ENCODE results near the gene ANKRD42. TPM values are rescaled to one million over a fixed set of nuclear protein-coding genes. Genes with fewer than 3 reads are reported as not detected.

Gene ANKRD42
- total RNA-seq, 4 donors from 2014 or later: 25.8 to 31.3 (median 30.1) TPM

DNA sequence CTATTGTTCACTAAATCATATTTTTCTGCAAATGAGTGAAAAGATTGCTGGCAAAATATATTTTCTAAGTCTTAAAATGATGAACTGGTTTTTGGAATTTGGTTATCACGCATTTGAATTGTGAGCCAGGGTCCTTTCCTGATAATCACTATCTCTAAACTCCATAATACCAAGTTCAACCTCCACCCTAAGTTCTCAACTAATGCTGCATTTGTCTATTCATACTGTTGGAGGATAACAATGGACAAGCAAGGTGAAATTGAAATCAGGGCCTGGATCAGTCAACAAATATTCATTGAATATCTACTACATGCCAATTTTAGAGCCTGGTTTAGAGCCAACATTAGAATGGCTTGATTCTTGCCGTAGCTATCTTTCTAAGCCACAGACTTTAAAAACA lies 41.2 kb upstream of the ANKRD42 start:
- H3K27ac ChIP-seq: no peak overlapping the region
- DNase-seq: no peak
- H3K36me3 ChIP-seq: no peaks in the 10 kb centered on the region
- intact Hi-C loops (cut with DNase I): loop anchor here (10.0 kb wide), 1 partner anchor 77 kb away; the partner anchor contains the start of gene RAB30
- no peaks in the 10 kb centered on the region for H3K9me3 ChIP-seq
- H3K27me3 ChIP-seq: no peaks in the 10 kb centered on the region
- TF ChIP-seq POLR2A (IDR thresholded peaks at IDR 0.05): no peak
- TF ChIP-seq, protein P1, sequence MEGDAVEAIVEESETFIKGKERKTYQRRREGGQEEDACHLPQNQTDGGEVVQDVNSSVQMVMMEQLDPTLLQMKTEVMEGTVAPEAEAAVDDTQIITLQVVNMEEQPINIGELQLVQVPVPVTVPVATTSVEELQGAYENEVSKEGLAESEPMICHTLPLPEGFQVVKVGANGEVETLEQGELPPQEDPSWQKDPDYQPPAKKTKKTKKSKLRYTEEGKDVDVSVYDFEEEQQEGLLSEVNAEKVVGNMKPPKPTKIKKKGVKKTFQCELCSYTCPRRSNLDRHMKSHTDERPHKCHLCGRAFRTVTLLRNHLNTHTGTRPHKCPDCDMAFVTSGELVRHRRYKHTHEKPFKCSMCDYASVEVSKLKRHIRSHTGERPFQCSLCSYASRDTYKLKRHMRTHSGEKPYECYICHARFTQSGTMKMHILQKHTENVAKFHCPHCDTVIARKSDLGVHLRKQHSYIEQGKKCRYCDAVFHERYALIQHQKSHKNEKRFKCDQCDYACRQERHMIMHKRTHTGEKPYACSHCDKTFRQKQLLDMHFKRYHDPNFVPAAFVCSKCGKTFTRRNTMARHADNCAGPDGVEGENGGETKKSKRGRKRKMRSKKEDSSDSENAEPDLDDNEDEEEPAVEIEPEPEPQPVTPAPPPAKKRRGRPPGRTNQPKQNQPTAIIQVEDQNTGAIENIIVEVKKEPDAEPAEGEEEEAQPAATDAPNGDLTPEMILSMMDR (IDR thresholded peaks at IDR 0.05): no peak
- peaks cover 4 to 5% of the 10 kb centered on the region in 2 donors for H3K4me1 ChIP-seq
- WGBS, 2 donors: 97 to 99% methylated on average over 2 of the region's 2 CpGs
- H3K4me3 ChIP-seq (replicated peaks in 1 of 3): no peak overlapping the region

DNA sequence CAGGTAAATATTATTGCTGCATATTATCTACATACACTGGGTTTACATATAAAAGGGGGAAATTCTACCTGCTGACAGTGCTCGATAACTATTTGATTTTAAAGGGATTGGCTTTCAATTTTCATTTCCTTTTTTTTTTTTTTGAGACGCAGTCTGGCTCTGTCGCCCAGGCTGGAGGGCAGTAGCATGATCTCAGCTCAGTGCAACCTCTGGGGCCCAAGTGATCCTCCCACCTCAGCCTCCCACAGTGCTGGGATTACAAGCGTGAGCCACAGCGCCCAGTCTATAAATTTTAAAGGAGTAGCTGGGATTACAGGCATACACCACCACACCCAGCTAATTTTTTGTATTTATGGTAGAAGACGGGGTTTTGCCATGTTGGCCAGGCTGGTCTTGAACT lies 39.7 kb upstream of the ANKRD42 start:
- no peak for DNase-seq
- Histone ChIP-seq H3K27ac (no peak overlapping the region), H3K36me3 (no peaks in the 10 kb centered on the region), H3K4me1 (peaks cover 4 to 5% of the 10 kb centered on the region in 2 donors), H3K27me3 (no peaks in the 10 kb centered on the region), H3K4me3 (replicated peaks in 1 of 3) (no peak overlapping the region), H3K9me3 (no peaks in the 10 kb centered on the region)
- intact Hi-C loops (cut with DNase I): loop anchor here (10.0 kb wide), 1 partner anchor 79 kb away; the partner anchor contains the start of gene RAB30
- WGBS, 2 donors: 93 to 94% methylated on average over 6 of the region's 6 CpGs
- TF ChIP-seq, protein P1 (IDR thresholded peaks at IDR 0.05): no peak
- no peak for TF ChIP-seq POLR2A (IDR thresholded peaks at IDR 0.05)

DNA sequence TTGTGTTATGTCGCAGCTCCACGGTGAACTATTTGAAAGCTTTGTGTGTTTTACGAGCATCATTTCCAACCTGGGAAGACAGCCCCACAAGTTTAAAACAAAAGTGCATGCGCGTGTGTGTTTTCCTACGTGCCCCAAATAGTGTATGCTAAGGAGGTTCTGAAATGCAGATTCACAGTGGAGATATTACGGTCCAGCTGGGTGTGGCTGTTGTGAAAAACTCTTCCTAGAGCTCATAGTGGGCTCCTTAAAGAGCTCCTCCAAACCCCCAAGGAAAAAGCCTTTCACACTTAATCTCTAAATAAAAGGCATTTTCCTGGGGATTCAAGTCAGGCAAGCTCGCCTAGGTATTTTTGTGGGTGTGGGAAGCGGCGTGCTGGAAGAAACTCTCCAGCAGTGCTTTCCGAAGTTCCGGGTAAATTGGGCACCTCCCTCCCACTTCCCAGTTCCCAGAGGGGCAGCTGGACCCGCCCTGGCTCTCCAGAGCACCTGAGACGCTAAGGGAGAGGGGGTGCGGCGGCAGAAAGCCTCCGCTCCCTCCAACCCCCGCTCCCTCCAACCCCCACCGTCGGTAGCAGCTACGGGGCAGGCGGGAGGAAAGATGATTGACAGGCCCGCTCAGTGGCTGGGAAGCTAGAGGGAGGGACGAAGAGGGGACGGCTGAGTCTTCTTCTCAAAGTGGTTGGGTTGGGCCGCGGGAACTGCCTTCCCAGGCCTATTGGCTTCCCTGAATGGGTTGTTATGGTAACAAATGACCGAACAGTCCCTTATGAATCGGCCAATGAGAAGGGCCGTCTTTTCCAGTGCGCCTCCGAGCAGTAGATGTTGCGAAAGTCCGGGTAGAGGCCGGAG lies 37.1 kb upstream of the ANKRD42 start:
- intact Hi-C loops (cut with DNase I): loop anchor here (5.0 to 10.0 kb wide), 2 partner anchors 36 to 82 kb away; partner anchors contain the start of genes ANKRD42 and RAB30
- TF ChIP-seq, protein P1 (IDR thresholded peaks at IDR 0.05): no peak
- peak; percentile 54 to 64 for TF ChIP-seq POLR2A (IDR thresholded peaks at IDR 0.05)
- 0 to 1% methylated on average over 24 to 30 of the region's 35 CpGs for WGBS, 2 donors
- Histone ChIP-seq H3K36me3 (no peaks in the 10 kb centered on the region), H3K27ac (peak overlapping the region; percentile 53 to 86 (median 83)), H3K9me3 (no peaks in the 10 kb centered on the region), H3K4me1 (peaks cover 16 to 17% of the 10 kb centered on the region in 2 donors), H3K27me3 (no peaks in the 10 kb centered on the region), H3K4me3 (replicated peaks in 1 of 3) (peak overlapping the region; percentile 41 to 61 (median 53))
- DNase-seq: peak; percentile 99

DNA sequence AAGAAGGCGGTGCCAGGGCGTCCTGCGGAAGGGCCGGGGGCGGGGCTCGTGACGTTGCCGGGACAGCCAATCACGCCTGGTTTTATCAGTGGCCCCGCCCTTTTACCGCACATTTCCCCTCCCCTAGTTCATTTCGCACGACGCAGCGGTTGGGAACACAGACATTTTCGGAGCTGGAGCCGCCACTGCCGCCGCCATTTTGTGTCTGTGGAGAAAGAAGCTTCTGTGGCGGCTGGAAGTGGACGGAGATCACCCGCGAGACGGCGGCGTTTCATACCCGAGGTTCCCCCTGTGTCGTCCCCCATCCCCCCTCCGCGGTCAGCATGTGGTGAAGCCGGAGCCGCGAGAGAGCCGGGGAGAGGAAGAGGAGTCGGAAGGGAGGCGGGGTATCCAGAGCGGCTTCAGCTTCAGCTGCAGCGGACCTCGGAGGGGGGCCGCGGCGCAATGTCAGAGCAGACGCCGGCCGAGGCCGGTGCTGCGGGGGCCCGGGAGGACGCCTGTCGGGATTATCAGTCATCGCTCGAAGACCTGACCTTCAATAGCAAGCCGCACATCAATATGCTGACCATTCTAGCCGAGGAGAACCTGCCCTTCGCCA lies 36.4 kb upstream of the ANKRD42 start, which contains the start of gene PCF11:
PCF11 (plus strand) TSS at position 136 of the 598 bp plus-strand sequence; CDS start at position 445, 309 bp downstream.
- Histone ChIP-seq H3K27me3 (no peaks in the 10 kb centered on the region), H3K27ac (peak within 1 kb of the TSS; percentile 99), H3K36me3 (no peaks in the 10 kb centered on the region), H3K4me3 (replicated peaks in 1 of 3) (peak within 1 kb of the TSS; percentile 54 to 97 (median 91)), H3K9me3 (no peaks in the 10 kb centered on the region), H3K4me1 (peaks cover 17 to 23% of the 10 kb centered on the region in 2 donors)
- no peak for DNase-seq
- TF ChIP-seq POLR2A (IDR thresholded peaks at IDR 0.05): peak; percentile 97 to 100
- TF ChIP-seq, protein P1 (IDR thresholded peaks at IDR 0.05): no peak
- intact Hi-C loops (cut with DNase I): loop anchor here (5.0 to 10.0 kb wide), 2 partner anchors 35 to 82 kb away; partner anchors contain the start of genes ANKRD42 and RAB30
- WGBS, 2 donors: 0% methylated on average over 17 to 30 of the region's 55 CpGs

Data from thyroid gland (tissue), 4 donors.